ENCODE measurements around the gene HDAC4.

Gene HDAC4

GRCh38 chr2:239194731-239195317 is 206.0 kb downstream of the HDAC4 start:
- Histone ChIP-seq H3K27ac (no peak overlapping the region), H3K4me3 (no peak overlapping the region)
- TF ChIP-seq CTCF (IDR thresholded peaks at IDR 0.05), result no peak
- DNase-seq (ENCODE audit: low spot score), result peak; percentile 57

- H3K4me3 ChIP-seq, result no peak overlapping the region
- no peak for TF ChIP-seq CTCF (IDR thresholded peaks at IDR 0.05)
- no peak overlapping the region for H3K27ac ChIP-seq
- peak; percentile 65 for DNase-seq (ENCODE audit: low spot score)
Measured at GRCh38 chr2:239193925-239194677, 206.7 kb downstream of the HDAC4 start.

- H3K27ac ChIP-seq, result no peak overlapping the region
- H3K4me3 ChIP-seq, result no peak overlapping the region
- TF ChIP-seq CTCF (IDR thresholded peaks at IDR 0.05), result no peak
- peak; percentile 62 for DNase-seq (ENCODE audit: low spot score)
Measured at GRCh38 chr2:239193401-239193811, 207.4 kb downstream of the HDAC4 start.

- Histone ChIP-seq H3K4me3 (no peak overlapping the region), H3K27ac (no peak overlapping the region)
- no peak for TF ChIP-seq CTCF (IDR thresholded peaks at IDR 0.05)
- DNase-seq (ENCODE audit: low spot score), result peak; percentile 5
Measured at GRCh38 chr2:239192975-239193374, 207.8 kb downstream of the HDAC4 start.

GRCh38 chr2:239192456-239192855 is 208.4 kb downstream of the HDAC4 start:
- DNase-seq (ENCODE audit: low spot score), result peak; percentile 58
- Histone ChIP-seq H3K27ac (no peak overlapping the region), H3K4me3 (no peak overlapping the region)
- TF ChIP-seq CTCF (IDR thresholded peaks at IDR 0.05), result no peak

GRCh38 chr2:239190921-239191885 is 209.6 kb downstream of the HDAC4 start:
- TF ChIP-seq CTCF (IDR thresholded peaks at IDR 0.05), result no peak
- peak; percentile 69 for DNase-seq (ENCODE audit: low spot score)
- H3K27ac ChIP-seq, result no peak overlapping the region
- no peak overlapping the region for H3K4me3 ChIP-seq

Measured in coronary artery (tissue), 2 donors.